ENCODE measurements around the gene SLC13A5. TPM values are rescaled to one million over a fixed set of nuclear protein-coding genes. Genes with fewer than 3 reads are reported as not detected.
"Not testable (repeated sequence)": the region's sequence is repeated elsewhere in the genome, so short reads cannot be mapped to it uniquely, and the experiment has no call there.

Gene SLC13A5
- total RNA-seq, 1 donor from 2014 or later, result 2.2 TPM

DNA sequence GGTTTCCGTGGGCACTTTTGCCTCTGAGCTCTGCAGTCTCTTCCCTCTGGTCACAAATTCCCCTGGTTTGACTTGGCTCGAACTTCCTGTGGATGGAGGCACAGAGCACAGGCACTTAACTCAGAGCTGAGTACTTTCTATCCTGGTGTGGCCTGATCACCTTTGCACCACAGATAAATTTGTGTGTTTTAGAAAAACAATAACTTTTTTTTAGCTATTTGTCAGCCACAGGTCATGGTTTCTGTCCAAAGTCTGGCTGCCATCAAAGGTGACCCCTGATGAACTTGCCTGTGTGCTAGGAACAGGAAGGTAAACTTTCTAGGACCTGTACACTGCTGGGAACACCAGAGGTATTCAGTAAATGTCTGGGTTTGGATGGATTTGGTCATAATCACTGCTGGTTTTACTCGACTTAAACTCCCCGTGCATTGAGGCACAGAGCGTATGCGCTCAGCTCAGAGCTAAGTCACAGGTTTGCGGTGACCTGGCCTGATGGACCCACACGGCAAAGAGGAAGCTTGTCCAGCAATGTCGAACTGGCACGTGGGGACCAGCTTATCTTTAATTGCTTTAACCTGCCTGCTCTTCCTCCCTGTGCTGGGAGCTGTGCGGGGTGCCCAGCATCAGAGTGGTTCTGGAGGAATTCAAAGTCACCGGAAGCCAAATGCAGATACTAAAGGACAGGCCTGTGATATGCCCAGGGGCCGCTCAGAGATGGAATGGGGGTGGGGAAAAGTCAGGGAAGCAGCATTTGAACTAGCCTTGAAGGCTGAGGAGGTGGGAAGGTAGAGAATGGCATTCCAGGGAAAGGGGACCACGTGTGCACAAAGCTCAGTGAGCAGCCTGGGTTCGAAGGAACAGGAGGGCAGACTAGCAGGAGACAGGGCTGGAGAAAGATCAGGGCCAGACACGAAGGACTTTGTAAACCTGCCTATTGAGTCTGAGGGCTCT, 12.9 kb downstream of the SLC13A5 start:
- no peaks in the 10 kb centered on the region for H3K36me3 Mint-ChIP-seq
- H3K4me1 Mint-ChIP-seq (ENCODE audit: unreplicated experiment), result peaks cover 9% of the 10 kb centered on the region
- no peak for DNase-seq (ENCODE audit: extremely low spot score, unreplicated experiment)
- no peaks in the 10 kb centered on the region for H3K9me3 Mint-ChIP-seq
- TF ChIP-seq, protein P1, sequence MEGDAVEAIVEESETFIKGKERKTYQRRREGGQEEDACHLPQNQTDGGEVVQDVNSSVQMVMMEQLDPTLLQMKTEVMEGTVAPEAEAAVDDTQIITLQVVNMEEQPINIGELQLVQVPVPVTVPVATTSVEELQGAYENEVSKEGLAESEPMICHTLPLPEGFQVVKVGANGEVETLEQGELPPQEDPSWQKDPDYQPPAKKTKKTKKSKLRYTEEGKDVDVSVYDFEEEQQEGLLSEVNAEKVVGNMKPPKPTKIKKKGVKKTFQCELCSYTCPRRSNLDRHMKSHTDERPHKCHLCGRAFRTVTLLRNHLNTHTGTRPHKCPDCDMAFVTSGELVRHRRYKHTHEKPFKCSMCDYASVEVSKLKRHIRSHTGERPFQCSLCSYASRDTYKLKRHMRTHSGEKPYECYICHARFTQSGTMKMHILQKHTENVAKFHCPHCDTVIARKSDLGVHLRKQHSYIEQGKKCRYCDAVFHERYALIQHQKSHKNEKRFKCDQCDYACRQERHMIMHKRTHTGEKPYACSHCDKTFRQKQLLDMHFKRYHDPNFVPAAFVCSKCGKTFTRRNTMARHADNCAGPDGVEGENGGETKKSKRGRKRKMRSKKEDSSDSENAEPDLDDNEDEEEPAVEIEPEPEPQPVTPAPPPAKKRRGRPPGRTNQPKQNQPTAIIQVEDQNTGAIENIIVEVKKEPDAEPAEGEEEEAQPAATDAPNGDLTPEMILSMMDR (conservative IDR thresholded peaks at IDR 0.05), result no peak
- no peak overlapping the region for H3K4me3 Mint-ChIP-seq
- peaks cover 12% of the 10 kb centered on the region for H3K27me3 Mint-ChIP-seq
- peak overlapping the region; percentile 46 for H3K27ac Mint-ChIP-seq

GRCh38 chr17:6698004-6698403, 15.2 kb downstream of the SLC13A5 start:
- H3K27me3 Mint-ChIP-seq, result peaks cover 15% of the 10 kb centered on the region
- peaks cover 9% of the 10 kb centered on the region for H3K4me1 Mint-ChIP-seq (ENCODE audit: unreplicated experiment)
- H3K27ac Mint-ChIP-seq, result no peak overlapping the region
- DNase-seq (ENCODE audit: extremely low spot score, unreplicated experiment), result no peak
- no peaks in the 10 kb centered on the region for H3K36me3 Mint-ChIP-seq
- no peaks in the 10 kb centered on the region for H3K9me3 Mint-ChIP-seq
- H3K4me3 Mint-ChIP-seq, result no peak overlapping the region
- TF ChIP-seq, protein P1 (conservative IDR thresholded peaks at IDR 0.05), result no peak

- H3K4me1 Mint-ChIP-seq (ENCODE audit: unreplicated experiment), result peaks cover 9% of the 10 kb centered on the region
- H3K9me3 Mint-ChIP-seq, result no peaks in the 10 kb centered on the region
- TF ChIP-seq, protein P1 (conservative IDR thresholded peaks at IDR 0.05), result no peak
- H3K36me3 Mint-ChIP-seq, result no peaks in the 10 kb centered on the region
- H3K27me3 Mint-ChIP-seq, result peaks cover 25% of the 10 kb centered on the region
- DNase-seq (ENCODE audit: extremely low spot score, unreplicated experiment), result no peak
- H3K27ac Mint-ChIP-seq, result no peak overlapping the region
- no peak overlapping the region for H3K4me3 Mint-ChIP-seq
Observed at GRCh38 chr17:6696906-6697305, 16.3 kb downstream of the SLC13A5 start.

DNA sequence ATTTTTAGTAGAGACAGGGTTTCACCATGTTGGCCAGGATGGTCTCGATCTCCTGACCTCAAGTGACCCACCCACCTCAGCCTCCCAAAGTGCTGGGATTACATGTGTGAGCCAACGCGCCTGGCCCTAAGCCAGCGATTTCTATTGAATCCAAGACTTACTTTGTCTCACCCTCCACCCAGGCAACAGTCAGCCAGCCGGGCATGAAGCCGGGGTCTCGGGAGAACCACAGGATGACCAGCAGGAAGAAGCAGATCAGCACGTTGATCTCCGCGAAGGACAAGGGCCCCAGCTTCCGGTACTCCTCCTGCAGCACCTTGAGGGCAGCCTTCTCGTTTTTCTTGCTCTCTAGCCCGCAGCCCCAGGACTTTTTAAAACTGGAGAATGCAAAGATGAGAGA, 17.6 kb downstream of the SLC13A5 start:
- no peak for DNase-seq (ENCODE audit: extremely low spot score, unreplicated experiment)
- peaks cover 34% of the 10 kb centered on the region for H3K27me3 Mint-ChIP-seq
- H3K4me3 Mint-ChIP-seq, result no peak overlapping the region
- no peaks in the 10 kb centered on the region for H3K9me3 Mint-ChIP-seq
- peaks cover 6% of the 10 kb centered on the region for H3K4me1 Mint-ChIP-seq (ENCODE audit: unreplicated experiment)
- no peak overlapping the region for H3K27ac Mint-ChIP-seq
- TF ChIP-seq, protein P1 (conservative IDR thresholded peaks at IDR 0.05), result no peak
- H3K36me3 Mint-ChIP-seq, result no peaks in the 10 kb centered on the region

GRCh38 chr17:6695051-6695450, 18.1 kb downstream of the SLC13A5 start:
- no peak overlapping the region for H3K4me3 Mint-ChIP-seq
- peaks cover 37% of the 10 kb centered on the region for H3K27me3 Mint-ChIP-seq
- no peaks in the 10 kb centered on the region for H3K9me3 Mint-ChIP-seq
- peaks cover 1% of the 10 kb centered on the region for H3K4me1 Mint-ChIP-seq (ENCODE audit: unreplicated experiment)
- no peak overlapping the region for H3K27ac Mint-ChIP-seq
- no peaks in the 10 kb centered on the region for H3K36me3 Mint-ChIP-seq
- TF ChIP-seq, protein P1 (conservative IDR thresholded peaks at IDR 0.05), result no peak
- DNase-seq (ENCODE audit: extremely low spot score, unreplicated experiment), result no peak

- H3K27me3 Mint-ChIP-seq, result peaks cover 53% of the 10 kb centered on the region
- not testable (repeated sequence) for H3K36me3 Mint-ChIP-seq; H3K9me3 Mint-ChIP-seq; H3K4me1 Mint-ChIP-seq (ENCODE audit: unreplicated experiment); H3K27ac Mint-ChIP-seq; DNase-seq (ENCODE audit: extremely low spot score, unreplicated experiment); H3K4me3 Mint-ChIP-seq
Observed at GRCh38 chr17:6691958-6692357, 21.2 kb downstream of the SLC13A5 start.
